MCF 10A (cell line): ENCODE measurements around the gene TMEM9. TPM values are rescaled to one million over a fixed set of nuclear protein-coding genes. Genes with fewer than 3 reads are reported as not detected.
A peak's percentile ranks its signal among the peaks of the same experiment; 100 is the strongest.

Experiments
- BruUV-seq: library from RNA; stranded (reverse); fragments of 400-500 nt; replicated peaks from 2 replicates; lab custom pipeline; 2021; lab: Mats Ljungman, UMichigan
- CTCF ChIA-PET: fragments of 300-600 bp; sonication (Branson Sonifier 250); formaldehyde crosslinking; extraction: SDS; loops from one replicate; lab custom pipeline; 2021; ENCODE audit warnings: antibody characterized with exemption, inconsistent platforms; lab: Yijun Ruan, JAX
- POLR2A ChIA-PET: fragments of 300-600, 350-650 bp; sonication (Branson Sonifier 250); formaldehyde crosslinking; extraction: SDS; loops from one replicate; lab custom pipeline; 2020; ENCODE audit warnings: antibody characterized with exemption, inconsistent platforms; lab: Yijun Ruan, JAX
- DNase-seq: peaks from one replicate; pipeline ENCODE4 v3.0.0-alpha.2; 2018; ENCODE audit not compliant: unreplicated experiment
- H3K27ac Mint-ChIP-seq: one replicate; pipeline ENCODE4 v1.8.0; 2022; ENCODE audit warnings: mild to moderate bottlenecking, low read depth, mixed read lengths; ENCODE audit not compliant: unreplicated experiment
- H3K27me3 Mint-ChIP-seq: one replicate; pipeline ENCODE4 v1.8.0; 2022; ENCODE audit warnings: mixed read lengths; ENCODE audit not compliant: insufficient read depth, unreplicated experiment
- H3K36me3 Mint-ChIP-seq: one replicate; pipeline ENCODE4 v1.8.0; 2022; ENCODE audit warnings: mild to moderate bottlenecking, moderate library complexity, mixed read lengths; ENCODE audit not compliant: insufficient read depth, unreplicated experiment
- H3K4me1 Mint-ChIP-seq: one replicate; pipeline ENCODE4 v1.8.0; 2022; ENCODE audit warnings: mixed read lengths; ENCODE audit not compliant: insufficient read depth, unreplicated experiment
- H3K4me3 Mint-ChIP-seq: one replicate; pipeline ENCODE4 v1.8.0; 2022; ENCODE audit warnings: mild to moderate bottlenecking, moderate library complexity, mixed read lengths; ENCODE audit not compliant: unreplicated experiment
- H3K9me3 Mint-ChIP-seq: one replicate; pipeline ENCODE4 v1.8.0; 2022; ENCODE audit warnings: mixed read lengths; ENCODE audit not compliant: unreplicated experiment
- intact Hi-C: fragments of 100-400 bp; cut with micrococcal nuclease; formaldehyde crosslinking; loops from 2 replicates; pipeline ENCODE4 v1.14.1; 2022
- total RNA-seq: library from RNA; stranded (reverse); gene quantifications from 2 replicates; pipeline ENCODE4 v1.2.3, GENCODE V29; 2022
- TF ChIP-seq, protein P1 (sequence below): fragments of 200-600 bp; IDR thresholded peaks from one replicate; pipeline ENCODE4 v1.8.0; 2022; ENCODE audit warnings: antibody characterized with exemption, mild to moderate bottlenecking; ENCODE audit not compliant: unreplicated experiment

Gene TMEM9
- total RNA-seq, 1 experiment from 2014 or later, result 67.2 TPM

DNA sequence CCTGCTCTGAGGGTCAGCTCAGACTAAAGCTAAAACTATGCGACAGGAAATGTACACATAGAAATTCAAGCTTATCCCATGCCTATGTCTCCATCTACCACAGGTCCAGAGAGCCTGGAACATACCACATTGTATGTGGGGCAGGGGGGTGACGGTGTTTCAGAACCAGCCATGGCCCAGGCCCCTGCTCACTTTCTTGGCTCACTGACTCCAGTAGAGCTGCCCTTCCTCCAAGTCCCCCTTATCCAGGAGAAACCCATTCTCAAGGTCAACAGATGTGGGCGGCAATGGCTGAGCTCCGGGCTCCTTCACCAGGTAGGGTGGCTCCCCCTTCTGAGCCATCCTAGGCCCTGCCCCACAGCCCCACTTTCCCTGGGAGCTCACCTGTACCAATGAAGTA is 63.0 kb downstream of the TMEM9 start:
- DNase-seq, result no peak
- TF ChIP-seq, protein P1, sequence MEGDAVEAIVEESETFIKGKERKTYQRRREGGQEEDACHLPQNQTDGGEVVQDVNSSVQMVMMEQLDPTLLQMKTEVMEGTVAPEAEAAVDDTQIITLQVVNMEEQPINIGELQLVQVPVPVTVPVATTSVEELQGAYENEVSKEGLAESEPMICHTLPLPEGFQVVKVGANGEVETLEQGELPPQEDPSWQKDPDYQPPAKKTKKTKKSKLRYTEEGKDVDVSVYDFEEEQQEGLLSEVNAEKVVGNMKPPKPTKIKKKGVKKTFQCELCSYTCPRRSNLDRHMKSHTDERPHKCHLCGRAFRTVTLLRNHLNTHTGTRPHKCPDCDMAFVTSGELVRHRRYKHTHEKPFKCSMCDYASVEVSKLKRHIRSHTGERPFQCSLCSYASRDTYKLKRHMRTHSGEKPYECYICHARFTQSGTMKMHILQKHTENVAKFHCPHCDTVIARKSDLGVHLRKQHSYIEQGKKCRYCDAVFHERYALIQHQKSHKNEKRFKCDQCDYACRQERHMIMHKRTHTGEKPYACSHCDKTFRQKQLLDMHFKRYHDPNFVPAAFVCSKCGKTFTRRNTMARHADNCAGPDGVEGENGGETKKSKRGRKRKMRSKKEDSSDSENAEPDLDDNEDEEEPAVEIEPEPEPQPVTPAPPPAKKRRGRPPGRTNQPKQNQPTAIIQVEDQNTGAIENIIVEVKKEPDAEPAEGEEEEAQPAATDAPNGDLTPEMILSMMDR, result no peak
- intact Hi-C loops, result no loop called here
- Mint-ChIP-seq H3K4me3 (no peak overlapping the region), H3K36me3 (no peaks in the 10 kb centered on the region), H3K27ac (no peak overlapping the region), H3K27me3 (peaks cover 7% of the 10 kb centered on the region), H3K9me3 (no peaks in the 10 kb centered on the region), H3K4me1 (peaks cover 7% of the 10 kb centered on the region)
- no TSS peak for BruUV-seq
- CTCF ChIA-PET, result interaction anchor here (0.6 to 1.6 kb wide), 4 partner anchors 23 to 120 kb away, joined by 3 to 10 read pairs (median 6); no protein-coding TSS in a partner anchor
- POLR2A ChIA-PET, result interaction anchor here (0.6 to 0.7 kb wide), 3 partner anchors 12 to 229 kb away, joined by 3 read pairs; no protein-coding TSS in a partner anchor

DNA sequence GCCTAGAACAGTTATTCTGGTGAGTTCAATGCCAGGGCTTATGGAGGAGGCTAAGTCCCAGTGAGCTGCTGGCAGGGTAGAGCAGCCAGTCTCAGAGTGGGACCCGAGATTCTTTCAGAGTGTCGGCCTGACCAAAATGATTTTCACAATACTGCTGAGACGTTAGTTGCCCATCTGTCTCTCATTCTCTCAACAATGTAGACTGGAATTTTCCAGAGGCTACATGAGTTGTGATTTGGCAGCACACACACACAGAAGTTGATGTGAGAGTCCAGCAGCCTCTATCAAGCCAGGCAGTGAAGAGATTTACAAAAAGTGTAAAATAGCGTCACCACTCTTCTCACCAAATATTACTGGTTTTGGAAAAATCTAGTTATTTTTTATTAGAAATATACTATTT is 63.7 kb downstream of the TMEM9 start:
- intact Hi-C loops, result no loop called here
- H3K4me1 Mint-ChIP-seq, result peaks cover 7% of the 10 kb centered on the region
- DNase-seq, result no peak
- BruUV-seq, result no TSS peak
- H3K4me3 Mint-ChIP-seq, result no peak overlapping the region
- ChIA-PET POLR2A (interaction anchor here (0.6 to 0.7 kb wide), 2 partner anchors 12 to 21 kb away, joined by 3 read pairs; no protein-coding TSS in a partner anchor), CTCF (interaction anchor here (0.8 to 1.6 kb wide), 3 partner anchors 23 to 119 kb away, joined by 4 to 10 read pairs (median 7); no protein-coding TSS in a partner anchor)
- no peaks in the 10 kb centered on the region for H3K36me3 Mint-ChIP-seq
- H3K27me3 Mint-ChIP-seq, result peaks cover 14% of the 10 kb centered on the region
- no peaks in the 10 kb centered on the region for H3K9me3 Mint-ChIP-seq
- TF ChIP-seq, protein P1, result no peak
- H3K27ac Mint-ChIP-seq, result no peak overlapping the region

DNA sequence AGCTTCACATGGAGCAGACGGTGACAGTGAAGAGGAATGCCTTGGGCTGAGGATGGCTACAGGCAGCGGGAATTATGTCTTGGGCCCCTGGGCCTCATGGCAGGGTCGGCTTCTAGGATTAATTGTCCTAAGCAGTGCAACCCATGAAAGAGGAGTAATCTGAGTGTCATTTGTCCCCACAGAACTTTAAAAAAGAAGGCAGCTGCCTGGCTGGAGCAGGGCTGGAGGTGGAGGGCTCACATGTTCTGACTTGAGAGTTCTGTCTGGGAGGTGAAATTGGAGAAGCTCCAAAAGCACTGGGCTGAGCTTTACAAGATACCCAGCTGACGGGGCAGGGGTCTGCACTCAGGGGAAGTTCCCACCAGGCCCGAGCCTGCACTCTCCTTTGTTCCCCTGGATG is 64.7 kb downstream of the TMEM9 start:
- no peaks in the 10 kb centered on the region for H3K9me3 Mint-ChIP-seq
- intact Hi-C loops, result no loop called here
- no TSS peak for BruUV-seq
- ChIA-PET POLR2A (no interaction called here), CTCF (interaction anchor here (0.6 kb wide), 2 partner anchors 165 to 201 kb away, joined by 3 read pairs; no protein-coding TSS in a partner anchor)
- H3K27ac Mint-ChIP-seq, result no peak overlapping the region
- no peak for DNase-seq
- no peak overlapping the region for H3K4me3 Mint-ChIP-seq
- H3K27me3 Mint-ChIP-seq, result peaks cover 23% of the 10 kb centered on the region
- no peaks in the 10 kb centered on the region for H3K36me3 Mint-ChIP-seq
- TF ChIP-seq, protein P1, result no peak
- H3K4me1 Mint-ChIP-seq, result peaks cover 7% of the 10 kb centered on the region

DNA sequence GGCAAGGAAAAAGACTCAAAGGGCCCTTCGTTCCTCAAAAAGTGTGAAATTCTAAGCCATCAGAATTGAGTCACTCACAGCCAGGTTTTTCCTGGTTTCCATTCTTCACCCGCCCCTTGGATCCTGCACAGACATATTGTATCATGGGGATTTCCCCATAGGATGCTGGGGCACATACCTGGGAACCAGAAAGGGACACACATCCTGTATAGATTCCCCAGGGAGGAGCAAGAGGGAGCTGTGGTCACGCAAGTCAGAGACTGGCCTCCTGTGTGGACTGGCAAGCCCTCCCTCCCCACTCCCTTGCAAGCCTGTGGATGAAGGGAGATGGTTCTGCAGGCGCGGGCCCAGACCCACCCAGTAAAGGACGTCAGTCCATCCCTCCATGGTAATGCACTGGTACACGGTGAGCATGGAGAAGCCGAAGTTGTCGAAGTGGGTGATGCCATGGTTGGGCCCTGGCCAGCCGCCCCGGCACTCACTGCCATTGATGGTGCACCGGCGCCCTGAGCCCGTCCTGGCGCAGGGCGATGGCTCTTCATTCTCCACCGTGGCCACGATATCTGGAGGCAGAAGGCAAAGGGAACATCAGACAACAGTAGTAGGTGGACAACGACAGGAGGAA is 65.3 kb downstream of the TMEM9 start:
- TF ChIP-seq, protein P1, result no peak
- Mint-ChIP-seq H3K27me3 (peaks cover 29% of the 10 kb centered on the region), H3K36me3 (no peaks in the 10 kb centered on the region), H3K27ac (no peak overlapping the region), H3K4me3 (no peak overlapping the region), H3K9me3 (no peaks in the 10 kb centered on the region), H3K4me1 (peaks cover 7% of the 10 kb centered on the region)
- ChIA-PET POLR2A (no interaction called here), CTCF (interaction anchor here (0.6 kb wide), 2 partner anchors 165 to 201 kb away, joined by 3 read pairs; no protein-coding TSS in a partner anchor)
- intact Hi-C loops, result no loop called here
- DNase-seq, result peak; percentile 51
- BruUV-seq, result no TSS peak
